Smooth muscle cell (in vitro differentiated cells): ENCODE measurements around the gene UBE2R2. TPM values are rescaled to one million over a fixed set of nuclear protein-coding genes. Genes with fewer than 3 reads are reported as not detected.

Experiments used
- DNase-seq: peaks from one replicate; lab custom pipeline; 2025; ENCODE audit not compliant: unreplicated experiment; lab: John Stamatoyannopoulos, UW
- H2AFZ ChIP-seq: fragments of 200-600 bp; sonication (generic); 2 replicates; pipeline ENCODE4 v1.6.0; 2016; ENCODE audit warnings: antibody characterized with exemption, low read depth, mild to moderate bottlenecking
- H3F3A ChIP-seq: fragments of 200-600 bp; sonication (generic); 2 replicates; pipeline ENCODE4 v1.6.0; 2017; ENCODE audit warnings: antibody characterized with exemption, low read depth
- H3K27ac ChIP-seq: fragments of 200-600 bp; sonication (generic); 2 replicates; pipeline ENCODE4 v1.5.1; 2016; ENCODE audit warnings: low read depth, mild to moderate bottlenecking
- H3K27me3 ChIP-seq: fragments of 200-600 bp; sonication (generic); 2 replicates; pipeline ENCODE4 v1.6.1; 2016; ENCODE audit warnings: low read depth, mild to moderate bottlenecking
- H3K36me3 ChIP-seq: fragments of 200-600 bp; sonication (generic); 2 replicates; pipeline ENCODE4 v1.5.1; 2016; ENCODE audit warnings: low read depth
- H3K4me1 ChIP-seq: fragments of 200-600 bp; sonication (generic); 2 replicates; pipeline ENCODE4 v1.5.1; 2016; ENCODE audit warnings: low read depth
- H3K4me2 ChIP-seq: fragments of 200-600 bp; sonication (generic); 2 replicates; pipeline ENCODE4 v1.6.0; 2016; ENCODE audit warnings: mild to moderate bottlenecking
- H3K4me3 ChIP-seq: fragments of 200-600 bp; sonication (generic); 2 replicates; pipeline ENCODE4 v1.5.1; 2016; ENCODE audit warnings: mild to moderate bottlenecking
- H3K79me2 ChIP-seq: fragments of 200-600 bp; sonication (generic); 2 replicates; pipeline ENCODE4 v1.6.0; 2016; ENCODE audit warnings: low read depth, mild to moderate bottlenecking
- H3K9ac ChIP-seq: fragments of 200-600 bp; sonication (generic); 2 replicates; pipeline ENCODE4 v1.6.0; 2016; ENCODE audit warnings: low read depth
- H3K9me3 ChIP-seq: fragments of 200-600 bp; sonication (generic); replicated peaks from 2 replicates; pipeline ENCODE4 v1.5.1; 2016; ENCODE audit warnings: low read depth
- H4K20me1 ChIP-seq: fragments of 200-600 bp; sonication (generic); 2 replicates; pipeline ENCODE4 v1.6.0; 2016; ENCODE audit warnings: low read depth
- CTCF ChIP-seq: fragments of 200-600 bp; sonication (generic); IDR thresholded peaks from 2 replicates; pipeline ENCODE4 v1.5.1; 2017; ENCODE audit warnings: borderline replicate concordance, mild to moderate bottlenecking, antibody characterized with exemption; ENCODE audit not compliant: insufficient read depth, poor library complexity, severe bottlenecking
- WGBS: methylation state at CpG from one replicate; pipeline ENCODE4 v1.1.7; 2016; ENCODE audit warnings: low lambda C conversion rate; 5-methylcytosine and 5-hydroxymethylcytosine counted together
- polyA plus RNA-seq: library from polyadenylated mRNA; unstranded; fragments of >200 nt; fragmentation: Nextera tagmentation; extraction: Ambion mirVana; gene quantifications from 2 replicates; pipeline ENCODE4 v1.2.1, GENCODE V29; 2016
- total RNA-seq: library from RNA; depleted of rRNA; stranded (reverse); fragments of >200 nt; gene quantifications from 2 replicates; pipeline ENCODE4 v1.2.3, GENCODE V29; 2014

Gene UBE2R2
- total and polyA plus RNA-seq, 2 experiments from 2014 or later, result 43.2 to 43.5 TPM

GRCh38 chr9:33931326-33931725, 114.4 kb downstream of the UBE2R2 start:
- H2AFZ ChIP-seq, result no peak overlapping the region
- 94% methylated on average over 3 of the region's 3 CpGs for WGBS
- H3K36me3 ChIP-seq, result peaks cover 13% of the 10 kb centered on the region
- H3K4me1 ChIP-seq, result no peaks in the 10 kb centered on the region
- H3K4me3 ChIP-seq, result no peak overlapping the region
- DNase-seq, result no peak
- H3F3A ChIP-seq, result no peaks in the 10 kb centered on the region
- no peak overlapping the region for H3K27ac ChIP-seq
- H3K9ac ChIP-seq, result no peak overlapping the region
- H3K4me2 ChIP-seq, result no peak overlapping the region
- no peaks in the 10 kb centered on the region for H3K9me3 ChIP-seq
- no peaks in the 10 kb centered on the region for H3K27me3 ChIP-seq
- peaks cover 12% of the 10 kb centered on the region for H3K79me2 ChIP-seq
- peaks cover 17% of the 10 kb centered on the region for H4K20me1 ChIP-seq
- no peak for TF ChIP-seq CTCF

GRCh38 chr9:33932078-33932807, 115.3 kb downstream of the UBE2R2 start:
- Histone ChIP-seq H3K36me3 (peaks cover 13% of the 10 kb centered on the region), H3K27ac (no peak overlapping the region), H3K79me2 (peaks cover 18% of the 10 kb centered on the region), H3F3A (no peaks in the 10 kb centered on the region), H3K4me1 (no peaks in the 10 kb centered on the region), H3K9ac (no peak overlapping the region), H2AFZ (no peak overlapping the region), H3K9me3 (no peaks in the 10 kb centered on the region), H3K4me3 (no peak overlapping the region), H3K27me3 (no peaks in the 10 kb centered on the region), H4K20me1 (peaks cover 19% of the 10 kb centered on the region), H3K4me2 (no peak overlapping the region)
- no peak for DNase-seq
- WGBS, result 91% methylated on average over 20 of the region's 20 CpGs
- TF ChIP-seq CTCF, result no peak

GRCh38 chr9:33934188-33934878, 117.4 kb downstream of the UBE2R2 start:
- Histone ChIP-seq H3K4me2 (no peak overlapping the region), H3K27ac (no peak overlapping the region), H3K79me2 (peaks cover 15% of the 10 kb centered on the region), H3F3A (no peaks in the 10 kb centered on the region), H3K4me3 (no peak overlapping the region), H3K4me1 (no peaks in the 10 kb centered on the region), H2AFZ (no peak overlapping the region), H3K9ac (no peak overlapping the region), H4K20me1 (peaks cover 13% of the 10 kb centered on the region), H3K9me3 (no peaks in the 10 kb centered on the region), H3K36me3 (peaks cover 13% of the 10 kb centered on the region), H3K27me3 (no peaks in the 10 kb centered on the region)
- TF ChIP-seq CTCF, result no peak
- DNase-seq, result no peak
- WGBS, result 95% methylated on average over 5 of the region's 5 CpGs
